ENCODE measurements around the gene EP400.

EP400 gene

GRCh38 chr12:132030367-132031038 is 80.8 kb downstream of the EP400 start:
- Histone ChIP-seq H3K27ac (no peak overlapping the region), H3K27me3 (ENCODE audit: insufficient read depth, low read depth, severe bottlenecking) (no peaks in the 10 kb centered on the region), H3K4me3 (ENCODE audit: low read depth, low read length) (no peak overlapping the region), H3K36me3 (peaks cover 95% of the 10 kb centered on the region), H3K9me3 (ENCODE audit: severe bottlenecking) (no peaks in the 10 kb centered on the region)
- DNase-seq, result no peak
- TF ChIP-seq, protein P1, sequence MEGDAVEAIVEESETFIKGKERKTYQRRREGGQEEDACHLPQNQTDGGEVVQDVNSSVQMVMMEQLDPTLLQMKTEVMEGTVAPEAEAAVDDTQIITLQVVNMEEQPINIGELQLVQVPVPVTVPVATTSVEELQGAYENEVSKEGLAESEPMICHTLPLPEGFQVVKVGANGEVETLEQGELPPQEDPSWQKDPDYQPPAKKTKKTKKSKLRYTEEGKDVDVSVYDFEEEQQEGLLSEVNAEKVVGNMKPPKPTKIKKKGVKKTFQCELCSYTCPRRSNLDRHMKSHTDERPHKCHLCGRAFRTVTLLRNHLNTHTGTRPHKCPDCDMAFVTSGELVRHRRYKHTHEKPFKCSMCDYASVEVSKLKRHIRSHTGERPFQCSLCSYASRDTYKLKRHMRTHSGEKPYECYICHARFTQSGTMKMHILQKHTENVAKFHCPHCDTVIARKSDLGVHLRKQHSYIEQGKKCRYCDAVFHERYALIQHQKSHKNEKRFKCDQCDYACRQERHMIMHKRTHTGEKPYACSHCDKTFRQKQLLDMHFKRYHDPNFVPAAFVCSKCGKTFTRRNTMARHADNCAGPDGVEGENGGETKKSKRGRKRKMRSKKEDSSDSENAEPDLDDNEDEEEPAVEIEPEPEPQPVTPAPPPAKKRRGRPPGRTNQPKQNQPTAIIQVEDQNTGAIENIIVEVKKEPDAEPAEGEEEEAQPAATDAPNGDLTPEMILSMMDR (IDR thresholded peaks at IDR 0.05; ENCODE audit: low read depth, low read length), result no peak

DNA sequence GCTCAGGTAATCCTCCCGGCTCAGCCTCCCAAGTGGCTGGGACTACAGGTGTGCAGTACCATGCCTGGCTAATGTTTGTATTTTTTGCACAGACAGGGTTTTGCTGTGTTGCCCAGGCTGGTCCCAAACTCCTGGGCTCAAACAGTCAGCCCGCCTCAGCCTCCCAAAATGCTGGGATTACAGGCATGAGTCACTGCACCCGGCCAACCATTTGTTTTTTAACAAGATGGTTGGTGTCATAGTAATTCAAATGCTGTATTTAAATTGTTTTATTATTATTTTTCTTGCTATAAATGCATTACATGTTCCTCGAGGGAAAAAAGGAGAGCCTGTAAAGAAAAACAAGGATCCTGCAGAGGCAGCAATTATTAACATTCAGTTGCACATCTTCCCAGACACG is 83.9 kb downstream of the EP400 start:
- Histone ChIP-seq H3K4me3 (ENCODE audit: low read depth, low read length) (no peak overlapping the region), H3K27me3 (ENCODE audit: insufficient read depth, low read depth, severe bottlenecking) (no peaks in the 10 kb centered on the region), H3K36me3 (peaks cover 84% of the 10 kb centered on the region), H3K27ac (no peak overlapping the region), H3K9me3 (ENCODE audit: severe bottlenecking) (no peaks in the 10 kb centered on the region)
- DNase-seq, result no peak
- TF ChIP-seq, protein P1 (IDR thresholded peaks at IDR 0.05; ENCODE audit: low read depth, low read length), result no peak

DNA sequence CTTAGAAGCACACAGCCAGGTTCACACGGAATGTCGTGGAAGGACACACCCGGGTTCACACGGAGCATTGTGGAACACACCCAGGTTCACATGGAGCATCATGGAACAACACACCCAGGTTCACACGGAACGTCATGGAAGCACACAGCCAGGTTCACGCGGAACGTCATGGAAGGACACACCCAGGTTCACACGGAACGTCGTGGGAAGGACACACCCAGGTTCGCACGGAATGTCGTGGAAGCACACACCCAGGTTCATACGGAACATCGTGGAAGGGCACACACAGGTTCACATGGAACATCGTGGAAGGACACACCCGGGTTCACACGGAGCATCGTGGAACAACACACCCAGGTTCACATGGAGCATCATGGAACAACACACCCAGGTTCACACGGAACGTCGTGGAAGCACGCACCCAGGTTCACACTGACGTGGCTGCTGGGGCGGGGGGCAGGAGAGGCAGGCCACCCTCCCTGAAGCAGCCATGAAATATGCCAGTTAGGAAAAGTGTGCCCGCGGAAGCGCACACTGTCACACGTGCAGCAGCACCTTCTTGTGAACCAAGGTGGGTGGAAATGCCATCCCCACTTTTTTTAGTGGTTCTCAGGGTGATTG is 86.4 kb downstream of the EP400 start:
- Histone ChIP-seq H3K27me3 (ENCODE audit: insufficient read depth, low read depth, severe bottlenecking) (no peaks in the 10 kb centered on the region), H3K27ac (no peak overlapping the region), H3K4me3 (ENCODE audit: low read depth, low read length) (no peak overlapping the region), H3K9me3 (ENCODE audit: severe bottlenecking) (no peaks in the 10 kb centered on the region), H3K36me3 (peaks cover 69% of the 10 kb centered on the region)
- TF ChIP-seq, protein P1 (IDR thresholded peaks at IDR 0.05; ENCODE audit: low read depth, low read length), result no peak
- no peak for DNase-seq

- no peak for DNase-seq
- H3K4me3 ChIP-seq (ENCODE audit: low read depth, low read length), result no peak overlapping the region
- peaks cover 57% of the 10 kb centered on the region for H3K36me3 ChIP-seq
- no peaks in the 10 kb centered on the region for H3K27me3 ChIP-seq (ENCODE audit: insufficient read depth, low read depth, severe bottlenecking)
- no peaks in the 10 kb centered on the region for H3K9me3 ChIP-seq (ENCODE audit: severe bottlenecking)
- TF ChIP-seq, protein P1 (IDR thresholded peaks at IDR 0.05; ENCODE audit: low read depth, low read length), result no peak
- H3K27ac ChIP-seq, result no peak overlapping the region
Observed at GRCh38 chr12:132040906-132041606, 91.3 kb downstream of the EP400 start.

DNA sequence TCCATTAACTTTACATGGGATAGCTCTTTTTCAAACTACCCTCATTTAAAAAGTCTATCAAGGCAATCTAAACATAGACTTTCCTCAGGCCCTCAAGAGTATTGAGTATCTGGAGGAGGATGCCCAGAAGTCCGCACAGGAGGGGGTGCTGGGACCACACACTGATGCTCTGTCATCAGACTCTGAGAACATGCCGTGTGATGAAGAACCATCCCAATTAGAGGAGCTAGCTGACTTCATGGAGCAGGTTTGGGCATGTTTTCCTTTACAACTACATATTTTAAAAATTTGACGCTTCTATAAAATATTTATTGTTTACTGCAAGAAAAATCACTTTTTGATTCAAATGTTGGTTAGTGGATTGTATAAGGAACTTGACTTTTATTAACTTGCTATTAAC is 93.5 kb downstream of the EP400 start:
- peaks cover 52% of the 10 kb centered on the region for H3K36me3 ChIP-seq

More for the DNA sequence above, 93.5 kb downstream of the EP400 start:
- Histone ChIP-seq H3K27me3 (ENCODE audit: insufficient read depth, low read depth, severe bottlenecking) (no peaks in the 10 kb centered on the region), H3K27ac (no peak overlapping the region), H3K9me3 (ENCODE audit: severe bottlenecking) (no peaks in the 10 kb centered on the region), H3K4me3 (ENCODE audit: low read depth, low read length) (no peak overlapping the region)
- TF ChIP-seq, protein P1 (IDR thresholded peaks at IDR 0.05; ENCODE audit: low read depth, low read length), result no peak
- no peak for DNase-seq
